Peyer's patch (tissue), 4 donors: ENCODE data around the gene ZNF429. TPM values are rescaled to one million over a fixed set of nuclear protein-coding genes. Genes with fewer than 3 reads are reported as not detected.

ENCODE experiments used
- DNase-seq, 3 donors: peaks; one replicate each; pipeline ENCODE4 v3.0.0-alpha.2; 2017 to 2019
- H3K27ac ChIP-seq, 4 donors: fragments of 200-600 bp; sonication (generic); one replicate each; pipeline ENCODE4 v1.5.1; 2016 to 2019
- H3K27me3 ChIP-seq, 2 donors: fragments of 200-600 bp; sonication (generic); one replicate each; pipeline ENCODE4 v1.5.1; 2019
- H3K36me3 ChIP-seq, 3 donors: fragments of 200-600 bp; sonication (generic); one replicate each; pipeline ENCODE4 v1.5.1; 2016 to 2019
- H3K4me1 ChIP-seq, 4 donors: fragments of 200-600 bp; sonication (generic); one replicate each; pipeline ENCODE4 v1.5.1; 2016 to 2019
- H3K4me3 ChIP-seq, 4 donors: fragments of 200-600 bp; sonication (generic); 1 replicate in 3 of 4; 2 replicates in 1 of 4; pipeline ENCODE4 v1.5.1; 2016 to 2019; ENCODE audit warnings: mild to moderate bottlenecking in 1 of 4
- H3K9me3 ChIP-seq, 4 donors: fragments of 200-600 bp; sonication (generic); one replicate each; pipeline ENCODE4 v1.5.1; 2016 to 2019; ENCODE audit warnings: mild to moderate bottlenecking in 1 of 4
- CTCF ChIP-seq, 6 experiments: fragments of 450-650 bp in 4 of 6; fragments of 200-600 bp in 2 of 6; sonication (generic) in 1 of 6; IDR thresholded peaks; one replicate each; pipeline ENCODE4 v1.5.1; 2017 to 2019; ENCODE audit warnings: antibody characterized with exemption in 6 of 6, mild to moderate bottlenecking in 3 of 6, moderate library complexity in 1 of 6
- POLR2A ChIP-seq, 2 donors: fragments of 450-650 bp; IDR thresholded peaks; one replicate each; pipeline ENCODE4 v1.5.1; 2017; ENCODE audit warnings: antibody characterized with exemption in 2 of 2, mild to moderate bottlenecking in 2 of 2, moderate library complexity in 2 of 2
- total RNA-seq, 4 donors: library from RNA; depleted of rRNA; stranded (reverse); fragments of >200 nt; gene quantifications; one replicate each; pipeline ENCODE4 v1.1.0, GENCODE V29; 2016

The ZNF429 gene
- total RNA-seq, result 10 to 100 TPM in 3 of 4 donors, 1 to 10 TPM in 1; 8.4 to 28.2 (median 20.0) TPM

GRCh38 chr19:21505459-21506451, at the start of gene ZNF429:
ZNF429 (plus strand) TSS chr19:21505602; CDS start chr19:21505772, 170 bp downstream.
- Histone ChIP-seq H3K27me3 (no peaks in the 10 kb centered on the region), H3K9me3 (peaks cover 0 to 22% (median 0%) of the 10 kb centered on the region in 4 donors), H3K27ac (peak within 1 kb of the TSS; percentile 83 to 95 (median 92)), H3K36me3 (peaks cover 0 to 14% (median 0%) of the 10 kb centered on the region in 3 donors), H3K4me1 (peaks cover 0 to 3% (median 0%) of the 10 kb centered on the region in 4 donors), H3K4me3 (peak within 1 kb of the TSS; percentile 81 to 90 (median 86))
- TF ChIP-seq POLR2A (IDR thresholded peaks at IDR 0.05) (peak; percentile 63 to 76), CTCF (IDR thresholded peaks at IDR 0.05) (peak in 2 of 6 experiments; percentile 14 to 25)
- DNase-seq, result peak; percentile 90 to 98 (median 94)

DNA sequence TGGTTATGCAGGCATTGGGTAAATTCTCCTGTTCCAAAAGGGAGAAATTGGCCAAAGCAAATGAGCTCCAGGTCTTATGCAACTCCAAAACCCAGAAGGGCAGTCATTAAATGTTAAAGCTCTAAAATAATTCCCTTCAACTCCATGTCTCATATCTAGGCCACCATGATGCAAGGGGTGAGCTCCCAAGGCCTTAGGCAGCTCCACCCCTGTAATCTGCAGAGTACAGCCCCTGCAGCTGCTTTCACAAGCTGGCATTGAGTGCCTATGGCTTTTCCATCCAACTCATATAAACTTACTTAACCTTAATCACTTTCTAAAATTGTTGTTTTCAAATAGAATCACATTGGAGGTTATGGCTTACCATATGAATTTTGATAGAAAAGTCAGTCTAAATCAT, 44.7 kb upstream of the ZNF429 start:
- TF ChIP-seq POLR2A (IDR thresholded peaks at IDR 0.05) (no peak), CTCF (IDR thresholded peaks at IDR 0.05) (no peak)
- H3K9me3 ChIP-seq, result peaks cover 0 to 9% (median 2%) of the 10 kb centered on the region in 4 donors
- DNase-seq, result no peak
- H3K4me1 ChIP-seq, result no peaks in the 10 kb centered on the region
- H3K27me3 ChIP-seq, result no peaks in the 10 kb centered on the region
- H3K4me3 ChIP-seq, result no peak overlapping the region
- no peaks in the 10 kb centered on the region for H3K36me3 ChIP-seq
- H3K27ac ChIP-seq, result no peak overlapping the region

DNA sequence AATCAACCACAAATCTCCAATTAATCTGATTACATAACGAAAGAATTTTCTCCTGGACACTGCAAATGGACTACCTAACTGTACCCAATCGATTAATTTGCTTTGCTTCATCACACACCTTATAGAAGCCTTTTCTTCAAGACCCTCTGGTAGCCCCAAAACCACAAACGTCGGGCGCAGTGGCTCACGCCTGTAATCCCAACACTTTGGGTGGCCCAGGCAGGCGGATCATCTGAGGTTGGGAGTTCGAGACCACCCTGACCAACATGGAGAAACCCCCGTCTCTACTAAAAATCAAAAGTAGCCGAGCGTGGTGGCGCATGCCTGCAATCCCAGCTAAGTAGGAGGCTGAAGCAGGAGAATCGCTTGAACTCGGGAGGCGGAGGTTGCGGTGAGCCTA, 42.9 kb upstream of the ZNF429 start:
- TF ChIP-seq CTCF (IDR thresholded peaks at IDR 0.05), result no peak
- TF ChIP-seq POLR2A (IDR thresholded peaks at IDR 0.05), result no peak
- H3K4me3 ChIP-seq, result no peak overlapping the region
- H3K27ac ChIP-seq, result no peak overlapping the region
- no peaks in the 10 kb centered on the region for H3K27me3 ChIP-seq
- H3K9me3 ChIP-seq, result peaks cover 0 to 9% (median 2%) of the 10 kb centered on the region in 4 donors
- H3K36me3 ChIP-seq, result no peaks in the 10 kb centered on the region
- H3K4me1 ChIP-seq, result no peaks in the 10 kb centered on the region
- no peak for DNase-seq

- H3K9me3 ChIP-seq, result peaks cover 0 to 9% (median 0%) of the 10 kb centered on the region in 4 donors
- H3K27me3 ChIP-seq, result no peaks in the 10 kb centered on the region
- peak in 1 of 3 donors; percentile 35 for DNase-seq
- H3K36me3 ChIP-seq, result no peaks in the 10 kb centered on the region
- H3K27ac ChIP-seq, result no peak overlapping the region
- no peak for TF ChIP-seq CTCF (IDR thresholded peaks at IDR 0.05)
- no peak for TF ChIP-seq POLR2A (IDR thresholded peaks at IDR 0.05)
- peak overlapping the region in 1 of 4 donors; percentile 29 for H3K4me3 ChIP-seq
- no peaks in the 10 kb centered on the region for H3K4me1 ChIP-seq
Measured at GRCh38 chr19:21463449-21464105, 41.8 kb upstream of the ZNF429 start.

DNA sequence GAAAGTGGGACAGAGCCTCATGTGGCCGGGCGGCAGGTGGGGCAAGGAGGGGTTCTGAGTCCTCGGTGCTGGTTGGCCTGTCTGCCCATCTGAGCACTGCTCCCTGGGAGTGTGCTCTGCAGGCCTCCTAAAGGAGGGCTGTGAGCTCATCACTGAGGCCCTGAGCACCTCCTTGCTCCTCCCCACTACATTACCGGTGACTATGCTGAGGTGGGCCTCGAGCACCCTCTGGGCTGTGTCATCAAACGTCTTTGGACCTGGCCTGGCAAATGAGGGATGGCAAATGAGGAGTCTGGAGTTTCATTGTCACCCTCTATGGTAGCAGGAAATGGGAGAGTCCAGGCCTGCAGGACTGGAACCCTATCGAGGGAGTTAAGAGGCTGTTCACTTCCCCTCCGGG, 38.8 kb upstream of the ZNF429 start:
- Histone ChIP-seq H3K4me3 (no peak overlapping the region), H3K36me3 (no peaks in the 10 kb centered on the region), H3K4me1 (no peaks in the 10 kb centered on the region), H3K27ac (no peak overlapping the region), H3K27me3 (no peaks in the 10 kb centered on the region), H3K9me3 (peaks cover 0 to 9% (median 0%) of the 10 kb centered on the region in 4 donors)
- no peak for DNase-seq
- TF ChIP-seq CTCF (IDR thresholded peaks at IDR 0.05) (no peak), POLR2A (IDR thresholded peaks at IDR 0.05) (no peak)
